K562 (cell line): ENCODE measurements around the gene CD68. TPM values are rescaled to one million over a fixed set of nuclear protein-coding genes. Genes with fewer than 3 reads are reported as not detected.

Source experiments
- ATAC-seq: fragments of 200-7000 bp; cut with Tn5 transposase; 3 replicates; pipeline ENCODE4 v1.9.1; 2020; ENCODE audit warnings: moderate library complexity
- BruUV-seq: library from RNA; stranded (reverse); fragments of 400-500 nt; replicated peaks from 2 replicates; lab custom pipeline; 2021; lab: Mats Ljungman, UMichigan
- CTCF ChIA-PET: fragments of 300-600 bp; formaldehyde crosslinking; extraction: SDS; loops from one replicate; lab custom pipeline; 2021; ENCODE audit warnings: low intra/inter-chr PET ratio; lab: Yijun Ruan, JAX
- POLR2A ChIA-PET: fragments of 300-600, 350-650 bp; sonication (Branson Sonifier 250); formaldehyde crosslinking; extraction: SDS; loops from one replicate; lab custom pipeline; 2021; ENCODE audit warnings: antibody characterized with exemption, inconsistent platforms; lab: Yijun Ruan, JAX
- DNase-seq, 4 experiments: peaks; one replicate each; pipeline versions ENCODE4 v3.0.0 to v3.0.0-alpha.2; 2011 to 2018; ENCODE audit warnings: low spot score in 3 of 4, mixed read lengths in 3 of 4; ENCODE audit errors: extremely low read depth in 1 of 4
- FAIRE-seq: peaks from 2 replicates; lab custom pipeline; 2011; peaks lifted over from hg19 to GRCh38; lab: Jason Lieb, UNC
- H2AFZ ChIP-seq: 2 replicates; pipeline ENCODE4 v1.6.0; 2011; ENCODE audit warnings: low read depth, low read length, control low read depth, inconsistent platforms
- H3K27ac ChIP-seq: fragments of 200-600 bp; 3 replicates; pipeline ENCODE4 v1.8.0; 2011; ENCODE audit warnings: low read depth, mild to moderate bottlenecking, control low read depth, inconsistent platforms, low read length, moderate library complexity, mixed read lengths; ENCODE audit errors: extremely low read depth
- H3K27me3 ChIP-seq, 2 experiments: fragments of 300-600 bp in 1 of 2; 2 replicates in 1 of 2; 3 replicates in 1 of 2; pipeline versions ENCODE4 v1.6.0 to v1.8.0; 2011; ENCODE audit warnings: inconsistent platforms in 2 of 2, low read length in 2 of 2, mild to moderate bottlenecking in 1 of 2, mixed read lengths in 1 of 2, moderate library complexity in 1 of 2; ENCODE audit not compliant: control insufficient read depth in 2 of 2, insufficient read depth in 2 of 2
- H3K36me3 ChIP-seq: fragments of 300-600 bp; 3 replicates; pipeline ENCODE4 v1.8.0; 2011; ENCODE audit warnings: mild to moderate bottlenecking, low read length, inconsistent platforms; ENCODE audit not compliant: control insufficient read depth, insufficient read depth
- H3K4me1 ChIP-seq, 2 experiments: fragments of 200-600 bp in 1 of 2; replicated peaks in 1 of 2; 2 replicates in 1 of 2; 3 replicates in 1 of 2; pipeline versions ENCODE4 v1.5.1 to v1.8.0; 2011; ENCODE audit warnings: inconsistent platforms in 2 of 2, low read length in 2 of 2, mild to moderate bottlenecking in 1 of 2, mixed read lengths in 1 of 2, moderate library complexity in 1 of 2; ENCODE audit not compliant: control insufficient read depth in 2 of 2, insufficient read depth in 2 of 2
- H3K4me2 ChIP-seq: 2 replicates; pipeline ENCODE4 v1.6.1; 2011; ENCODE audit warnings: low read length, control low read depth, inconsistent platforms, mixed read lengths; ENCODE audit not compliant: insufficient read depth
- H3K4me3 ChIP-seq: fragments of 200-600 bp; sonication (generic), shearing (Covaris generic); 2 replicates; pipeline ENCODE4 v1.5.1; 2016; ENCODE audit warnings: control low read depth, inconsistent platforms
- H3K79me2 ChIP-seq: fragments of 200-600 bp; 3 replicates; pipeline ENCODE4 v1.8.0; 2011; ENCODE audit warnings: low read length, inconsistent platforms; ENCODE audit not compliant: control insufficient read depth, insufficient read depth
- H3K9ac ChIP-seq, 2 experiments: 2 replicates each; pipeline versions ENCODE4 v1.6.0 to v1.6.1; 2011; ENCODE audit warnings: low read depth in 2 of 2, low read length in 2 of 2, control low read depth in 1 of 2, inconsistent platforms in 1 of 2, mild to moderate bottlenecking in 1 of 2, mixed read lengths in 1 of 2; ENCODE audit not compliant: insufficient read depth in 1 of 2
- H3K9me1 ChIP-seq: one replicate; pipeline ENCODE4 v1.6.0; 2011; ENCODE audit warnings: inconsistent platforms, mild to moderate bottlenecking, low read length, moderate library complexity; ENCODE audit not compliant: control insufficient read depth, insufficient read depth
- H3K9me3 ChIP-seq: replicated peaks from 2 replicates; pipeline ENCODE4 v1.5.1; 2011; ENCODE audit warnings: low read depth, low read length, inconsistent platforms; ENCODE audit not compliant: control insufficient read depth, insufficient read depth
- H4K20me1 ChIP-seq: replicated peaks from 2 replicates; pipeline ENCODE4 v1.6.1; 2011; ENCODE audit warnings: low read length, inconsistent platforms, mixed read lengths; ENCODE audit not compliant: control insufficient read depth, insufficient read depth
- CREM ChIP-seq: IDR thresholded peaks from 2 replicates; pipeline ENCODE4 v1.6.1; 2014; ENCODE audit warnings: antibody characterized with exemption, low read depth
- FOXK1 ChIP-seq: sonication (generic); formaldehyde crosslinking; IDR thresholded peaks from 2 replicates; pipeline ENCODE4 v1.8.0; 2022; ENCODE audit warnings: missing genetic modification reagents, mild to moderate bottlenecking, borderline replicate concordance
- GATAD2A ChIP-seq: fragments of 450-650 bp; IDR thresholded peaks from 2 replicates; pipeline ENCODE4 v1.6.1; 2017
- ILF3 ChIP-seq: fragments of 450-650 bp; IDR thresholded peaks from 2 replicates; pipeline ENCODE4 v1.6.1; 2018; ENCODE audit warnings: antibody characterized with exemption, mild to moderate bottlenecking, moderate library complexity, borderline replicate concordance
- MAFF ChIP-seq: IDR thresholded peaks from 2 replicates; pipeline ENCODE4 v1.6.1; 2012; ENCODE audit warnings: low read length, improper control_type of control experiment
- MTF1 ChIP-seq: fragments of 250-450 bp; sonication (Bioruptor Pico); IDR thresholded peaks from 2 replicates; pipeline ENCODE4 v1.9.0; 2021; ENCODE audit warnings: moderate library complexity, mild to moderate bottlenecking, inconsistent platforms, borderline replicate concordance
- NFIX ChIP-seq: fragments of 250-450 bp; sonication (Bioruptor Pico); IDR thresholded peaks from 2 replicates; pipeline ENCODE4 v1.4.0; 2020; ENCODE audit warnings: low read depth, mild to moderate bottlenecking, moderate library complexity
- POLR2G ChIP-seq: fragments of 200-400 bp; formaldehyde crosslinking; IDR thresholded peaks from 2 replicates; pipeline ENCODE4 v1.6.1; 2017; ENCODE audit warnings: low read depth, mild to moderate bottlenecking, antibody characterized with exemption, low read length, moderate library complexity
- SMARCE1 ChIP-seq: fragments of 450-650 bp; IDR thresholded peaks from 2 replicates; pipeline ENCODE4 v1.7.1; 2016; ENCODE audit warnings: mild to moderate bottlenecking
- THRB ChIP-seq: fragments of 450-650 bp; formaldehyde crosslinking; conservative IDR thresholded peaks from 2 replicates; pipeline ENCODE4 v1.4.0; 2022; ENCODE audit warnings: mild to moderate bottlenecking, missing genetic modification characterization
- ZNF174 ChIP-seq: fragments of 250-450 bp; sonication (Bioruptor Pico); IDR thresholded peaks from 2 replicates; pipeline ENCODE4 v1.4.0; 2020; ENCODE audit warnings: mild to moderate bottlenecking
- ZNF311 ChIP-seq: fragments of 250-450 bp; sonication (Bioruptor Pico); IDR thresholded peaks from 2 replicates; pipeline ENCODE4 v1.4.0; 2020; ENCODE audit warnings: mild to moderate bottlenecking, moderate library complexity
- ZNF408 ChIP-seq: fragments of 250-450 bp; sonication (Bioruptor Pico); IDR thresholded peaks from 2 replicates; pipeline ENCODE4 v1.4.0; 2020; ENCODE audit warnings: low read depth, mild to moderate bottlenecking, moderate library complexity
- ZNF655 ChIP-seq: fragments of 250-450 bp; sonication (Bioruptor Pico); IDR thresholded peaks from 2 replicates; pipeline ENCODE4 v1.5.0; 2021
- WGBS: fragments of 100-300 bp; shearing (Covaris generic); methylation state at CpG from one replicate; pipeline ENCODE4 v1.1.6; 2016; ENCODE audit warnings: low coverage, mixed read lengths; ENCODE audit not compliant: insufficient coverage; ENCODE audit errors: missing lambda C conversion rate; 5-methylcytosine and 5-hydroxymethylcytosine counted together
- in situ Hi-C: fragments of 300-500 bp; cut with MboI; formaldehyde crosslinking; loops from 4 replicates; pipeline ENCODE4 v1.15.0; 2018; ENCODE audit warnings: inconsistent platforms, mixed read lengths
- intact Hi-C: fragments of 100-400 bp; cut with micrococcal nuclease; formaldehyde crosslinking; loops from 2 replicates; pipeline ENCODE4 v1.14.2; 2022
- polyA plus RNA-seq, 8 experiments: library from polyadenylated mRNA; depleted of rRNA in 4 of 8; stranded (reverse) in 5 of 8; unstranded in 3 of 8; fragments of >200 nt; fragmentation: Nextera tagmentation in 2 of 8; fragmentation: Illumina TruSeq in 1 of 8; extraction: Ambion mirVana in 2 of 8; extraction: Trizol in 1 of 8; gene quantifications; 2 replicates each; pipeline versions ENCODE4 v1.2.1 to v1.2.3, GENCODE V29; 2011 to 2014; ENCODE audit warnings: inconsistent platforms in 1 of 8, missing spikeins in 1 of 8
- total RNA-seq, 7 experiments: library from RNA; depleted of rRNA in 6 of 7; stranded (reverse); fragments of >200 nt in 6 of 7; fragmentation: Illumina TruSeq in 2 of 7; extraction: Trizol in 2 of 7; gene quantifications; 2 replicates each; pipeline versions ENCODE4 v1.2.1 to v1.2.3, GENCODE V29; 2011 to 2021; ENCODE audit warnings: low replicate concordance in 1 of 7

CD68 gene
- total and polyA plus RNA-seq, 9 of the 15 experiments (the other 6 are each of a cell fraction or from before 2014, with no cell fraction given), result 28.2 to 89.8 (median 37.7) TPM

- Histone ChIP-seq H3K9me1 (no peaks in the 10 kb centered on the region), H3K9ac (peak within 1 kb of the TSS in 1 of 2 experiments; percentile 61; a peak in 2 of 4 replicates), H2AFZ (peak within 1 kb of the TSS; percentile 53; the same call in 1 of the 2 replicates), H4K20me1 (no peaks in the 10 kb centered on the region), H3K36me3 (peaks cover 8% of the 10 kb centered on the region; the same call in 1 of the 3 replicates), H3K4me1 (peaks cover 12 to 55% of the 10 kb centered on the region in 2 experiments; a peak in 4 of 5 replicates), H3K27me3 (no peaks in the 10 kb centered on the region), H3K4me2 (no peak within 1 kb of the TSS), H3K4me3 (no peak within 1 kb of the TSS), H3K9me3 (no peaks in the 10 kb centered on the region), H3K27ac (no peak within 1 kb of the TSS), H3K79me2 (peaks cover 25% of the 10 kb centered on the region)
- ATAC-seq, result no peak
- DNase-seq, result no peak
- in situ Hi-C loops (loop anchor here (10.0 to 25.0 kb wide), 2 partner anchors 204 to 521 kb away; partner anchors contain the start of genes KCTD11, SLC16A11, SLC16A13 and TMEM95), intact Hi-C loops (no loop called here)
- TF ChIP-seq THRB (no peak), GATAD2A (no peak), ZNF408 (no peak), MTF1 (CRISPR knock-in tag) (no peak), FOXK1 (CRISPR knock-in tag) (no peak), NFIX (CRISPR knock-in tag) (no peak), ILF3 (no peak), SMARCE1 (no peak), MAFF (no peak), ZNF311 (CRISPR knock-in tag) (no peak), ZNF655 (no peak), CREM (no peak), ZNF174 (CRISPR knock-in tag) (no peak), POLR2G (no peak)
- BruUV-seq, result no TSS peak
- CTCF ChIA-PET, result interaction anchor here (1.9 kb wide), 1 partner anchor 203 kb away, joined by 9 read pairs; no protein-coding TSS in a partner anchor
- FAIRE-seq, result no peak
- POLR2A ChIA-PET, result interaction anchor here (0.6 kb wide), 1 partner anchor 272 kb away, joined by 3 read pairs; no protein-coding TSS in a partner anchor
- WGBS, result 43% methylated on average over 5 of the region's 16 CpGs
These were observed 20.7 kb upstream of the CD68 start, which contains the start of gene TNFSF13 for GRCh38 chr17:7558544-7559319. Gene TNFSF13 (plus strand): TSS chr17:7558750. CDS start chr17:7559040, 290 bp downstream.
